K562 (cell line): ENCODE data around the gene TMEM107. TPM values are rescaled to one million over a fixed set of nuclear protein-coding genes. Genes with fewer than 3 reads are reported as not detected.
A peak's percentile ranks its signal among the peaks of the same experiment; 100 is the strongest.

ENCODE experiments used
- ATAC-seq: fragments of 200-7000 bp; cut with Tn5 transposase; 3 replicates; pipeline ENCODE4 v1.9.1; 2020; ENCODE audit warnings: moderate library complexity
- BruUV-seq: library from RNA; stranded (reverse); fragments of 400-500 nt; replicated peaks from 2 replicates; lab custom pipeline; 2021; lab: Mats Ljungman, UMichigan
- CTCF ChIA-PET: fragments of 300-600 bp; formaldehyde crosslinking; extraction: SDS; loops from one replicate; lab custom pipeline; 2021; ENCODE audit warnings: low intra/inter-chr PET ratio; lab: Yijun Ruan, JAX
- POLR2A ChIA-PET: fragments of 300-600, 350-650 bp; sonication (Branson Sonifier 250); formaldehyde crosslinking; extraction: SDS; loops from one replicate; lab custom pipeline; 2021; ENCODE audit warnings: antibody characterized with exemption, inconsistent platforms; lab: Yijun Ruan, JAX
- DNase-seq, 4 experiments: peaks; one replicate each; pipeline versions ENCODE4 v3.0.0 to v3.0.0-alpha.2; 2011 to 2018; ENCODE audit warnings: low spot score in 3 of 4, mixed read lengths in 3 of 4; ENCODE audit errors: extremely low read depth in 1 of 4
- FAIRE-seq: peaks from 2 replicates; lab custom pipeline; 2011; peaks lifted over from hg19 to GRCh38; lab: Jason Lieb, UNC
- H2AFZ ChIP-seq: 2 replicates; pipeline ENCODE4 v1.6.0; 2011; ENCODE audit warnings: low read depth, low read length, control low read depth, inconsistent platforms
- H3K27ac ChIP-seq: fragments of 200-600 bp; 3 replicates; pipeline ENCODE4 v1.8.0; 2011; ENCODE audit warnings: low read depth, mild to moderate bottlenecking, control low read depth, inconsistent platforms, low read length, moderate library complexity, mixed read lengths; ENCODE audit errors: extremely low read depth
- H3K27me3 ChIP-seq, 2 experiments: fragments of 300-600 bp in 1 of 2; 2 replicates in 1 of 2; 3 replicates in 1 of 2; pipeline versions ENCODE4 v1.6.0 to v1.8.0; 2011; ENCODE audit warnings: inconsistent platforms in 2 of 2, low read length in 2 of 2, mild to moderate bottlenecking in 1 of 2, mixed read lengths in 1 of 2, moderate library complexity in 1 of 2; ENCODE audit not compliant: control insufficient read depth in 2 of 2, insufficient read depth in 2 of 2
- H3K36me3 ChIP-seq: fragments of 300-600 bp; 3 replicates; pipeline ENCODE4 v1.8.0; 2011; ENCODE audit warnings: mild to moderate bottlenecking, low read length, inconsistent platforms; ENCODE audit not compliant: control insufficient read depth, insufficient read depth
- H3K4me1 ChIP-seq, 2 experiments: fragments of 200-600 bp in 1 of 2; replicated peaks in 1 of 2; 2 replicates in 1 of 2; 3 replicates in 1 of 2; pipeline versions ENCODE4 v1.5.1 to v1.8.0; 2011; ENCODE audit warnings: inconsistent platforms in 2 of 2, low read length in 2 of 2, mild to moderate bottlenecking in 1 of 2, mixed read lengths in 1 of 2, moderate library complexity in 1 of 2; ENCODE audit not compliant: control insufficient read depth in 2 of 2, insufficient read depth in 2 of 2
- H3K4me2 ChIP-seq: 2 replicates; pipeline ENCODE4 v1.6.1; 2011; ENCODE audit warnings: low read length, control low read depth, inconsistent platforms, mixed read lengths; ENCODE audit not compliant: insufficient read depth
- H3K4me3 ChIP-seq: fragments of 200-600 bp; sonication (generic), shearing (Covaris generic); 2 replicates; pipeline ENCODE4 v1.5.1; 2016; ENCODE audit warnings: control low read depth, inconsistent platforms
- H3K79me2 ChIP-seq: fragments of 200-600 bp; 3 replicates; pipeline ENCODE4 v1.8.0; 2011; ENCODE audit warnings: low read length, inconsistent platforms; ENCODE audit not compliant: control insufficient read depth, insufficient read depth
- H3K9ac ChIP-seq, 2 experiments: 2 replicates each; pipeline versions ENCODE4 v1.6.0 to v1.6.1; 2011; ENCODE audit warnings: low read depth in 2 of 2, low read length in 2 of 2, control low read depth in 1 of 2, inconsistent platforms in 1 of 2, mild to moderate bottlenecking in 1 of 2, mixed read lengths in 1 of 2; ENCODE audit not compliant: insufficient read depth in 1 of 2
- H3K9me1 ChIP-seq: one replicate; pipeline ENCODE4 v1.6.0; 2011; ENCODE audit warnings: inconsistent platforms, mild to moderate bottlenecking, low read length, moderate library complexity; ENCODE audit not compliant: control insufficient read depth, insufficient read depth
- H3K9me3 ChIP-seq: replicated peaks from 2 replicates; pipeline ENCODE4 v1.5.1; 2011; ENCODE audit warnings: low read depth, low read length, inconsistent platforms; ENCODE audit not compliant: control insufficient read depth, insufficient read depth
- H4K20me1 ChIP-seq: replicated peaks from 2 replicates; pipeline ENCODE4 v1.6.1; 2011; ENCODE audit warnings: low read length, inconsistent platforms, mixed read lengths; ENCODE audit not compliant: control insufficient read depth, insufficient read depth
- ESRRB ChIP-seq: fragments of 250-450 bp; sonication (Bioruptor Pico); IDR thresholded peaks from 2 replicates; pipeline ENCODE4 v1.5.0; 2020; ENCODE audit warnings: mild to moderate bottlenecking, moderate library complexity, borderline replicate concordance
- FOXP1 ChIP-seq: sonication (generic); formaldehyde crosslinking; IDR thresholded peaks from 2 replicates; pipeline ENCODE4 v1.8.0; 2022; ENCODE audit warnings: mild to moderate bottlenecking, missing genetic modification reagents
- LCOR ChIP-seq: sonication (generic); formaldehyde crosslinking; IDR thresholded peaks from 2 replicates; pipeline ENCODE4 v1.8.0; 2022; ENCODE audit warnings: mild to moderate bottlenecking, missing genetic modification reagents
- MAFF ChIP-seq: IDR thresholded peaks from 2 replicates; pipeline ENCODE4 v1.6.1; 2012; ENCODE audit warnings: low read length, improper control_type of control experiment
- MCM3 ChIP-seq: fragments of 450-650 bp; IDR thresholded peaks from 2 replicates; pipeline ENCODE4 v1.6.1; 2016
- NR1H2 ChIP-seq: sonication (generic); formaldehyde crosslinking; IDR thresholded peaks from 2 replicates; pipeline ENCODE4 v1.4.0; 2020; ENCODE audit warnings: mild to moderate bottlenecking, missing genetic modification reagents
- PTBP1 ChIP-seq: fragments of 200-400 bp; formaldehyde crosslinking; IDR thresholded peaks from 2 replicates; pipeline ENCODE4 v1.6.1; 2017; ENCODE audit warnings: low read depth, low read length
- SRSF3 ChIP-seq: fragments of 200-400 bp; formaldehyde crosslinking; IDR thresholded peaks from 2 replicates; pipeline ENCODE4 v1.6.1; 2016; ENCODE audit warnings: mild to moderate bottlenecking, low read length, moderate library complexity; ENCODE audit not compliant: insufficient read depth
- TEAD2 ChIP-seq: fragments of 450-650 bp; IDR thresholded peaks from 2 replicates; pipeline ENCODE4 v1.6.1; 2016; ENCODE audit warnings: missing genetic modification characterization, control low read depth, missing compliant biosample characterization
- TGIF2 ChIP-seq: sonication (generic); formaldehyde crosslinking; IDR thresholded peaks from 2 replicates; pipeline ENCODE4 v1.8.1; 2022; ENCODE audit warnings: mild to moderate bottlenecking, missing genetic modification reagents, moderate library complexity
- TSC22D4 ChIP-seq: fragments of 450-650 bp; IDR thresholded peaks from 2 replicates; pipeline ENCODE4 v1.6.1; 2016; ENCODE audit warnings: missing genetic modification characterization, missing biosample characterization, control low read depth
- ZNF586 ChIP-seq: fragments of 450-650 bp; formaldehyde crosslinking; conservative IDR thresholded peaks from 2 replicates; pipeline ENCODE4 v1.4.0; 2020; ENCODE audit warnings: mild to moderate bottlenecking, moderate library complexity
- WGBS: fragments of 100-300 bp; shearing (Covaris generic); methylation state at CpG from one replicate; pipeline ENCODE4 v1.1.6; 2016; ENCODE audit warnings: low coverage, mixed read lengths; ENCODE audit not compliant: insufficient coverage; ENCODE audit errors: missing lambda C conversion rate; 5-methylcytosine and 5-hydroxymethylcytosine counted together
- in situ Hi-C: fragments of 300-500 bp; cut with MboI; formaldehyde crosslinking; loops from 4 replicates; pipeline ENCODE4 v1.15.0; 2018; ENCODE audit warnings: inconsistent platforms, mixed read lengths
- intact Hi-C: fragments of 100-400 bp; cut with micrococcal nuclease; formaldehyde crosslinking; loops from 2 replicates; pipeline ENCODE4 v1.14.2; 2022
- polyA plus RNA-seq, 8 experiments: library from polyadenylated mRNA; depleted of rRNA in 4 of 8; stranded (reverse) in 5 of 8; unstranded in 3 of 8; fragments of >200 nt; fragmentation: Nextera tagmentation in 2 of 8; fragmentation: Illumina TruSeq in 1 of 8; extraction: Ambion mirVana in 2 of 8; extraction: Trizol in 1 of 8; gene quantifications; 2 replicates each; pipeline versions ENCODE4 v1.2.1 to v1.2.3, GENCODE V29; 2011 to 2014; ENCODE audit warnings: inconsistent platforms in 1 of 8, missing spikeins in 1 of 8
- total RNA-seq, 7 experiments: library from RNA; depleted of rRNA in 6 of 7; stranded (reverse); fragments of >200 nt in 6 of 7; fragmentation: Illumina TruSeq in 2 of 7; extraction: Trizol in 2 of 7; gene quantifications; 2 replicates each; pipeline versions ENCODE4 v1.2.1 to v1.2.3, GENCODE V29; 2011 to 2021; ENCODE audit warnings: low replicate concordance in 1 of 7
- TF ChIP-seq, protein P1 (sequence below): fragments of 450-650 bp; IDR thresholded peaks from 2 replicates; pipeline ENCODE4 v1.6.1; 2017; ENCODE audit warnings: antibody characterized with exemption, mild to moderate bottlenecking
- TF ChIP-seq, protein P2 (sequence below): fragments of 450-650 bp; IDR thresholded peaks from 2 replicates; pipeline ENCODE4 v1.7.0; 2016; ENCODE audit warnings: borderline replicate concordance

The TMEM107 gene
- total and polyA plus RNA-seq, 9 of the 15 experiments (the other 6 are each of a cell fraction or from before 2014, with no cell fraction given) = 7.1 to 26.2 (median 16.9) TPM

- BruUV-seq = no TSS peak
- Histone ChIP-seq H3K27me3 (no peaks in the 10 kb centered on the region), H3K4me1 (peaks cover 16 to 54% of the 10 kb centered on the region in 2 experiments), H3K4me3 (no peak overlapping the region), H3K4me2 (no peak overlapping the region), H3K27ac (no peak overlapping the region), H3K9me1 (no peaks in the 10 kb centered on the region), H2AFZ (no peak overlapping the region), H3K36me3 (peaks cover 44% of the 10 kb centered on the region; the same call in 2 of the 3 replicates), H3K9ac (peak overlapping the region in 1 of 2 experiments; percentile 26; a peak in 1 of 4 replicates), H3K79me2 (peaks cover 29% of the 10 kb centered on the region), H4K20me1 (0 out of 2 replicates have a peak, but pooled peaks cover 4% of the 10 kb centered on the region), H3K9me3 (no peaks in the 10 kb centered on the region)
- WGBS = 87% methylated on average over 17 of the region's 29 CpGs
- in situ Hi-C loops (no loop called here), intact Hi-C loops (no loop called here)
- ATAC-seq = no peak
- ChIA-PET POLR2A (interaction anchor here (0.5 to 2.8 kb wide), 3 partner anchors 9 to 120 kb away, joined by 3 to 19 read pairs (median 3); no protein-coding TSS in a partner anchor), CTCF (interaction anchor here (0.7 kb wide), 1 partner anchor 498 kb away, joined by 3 read pairs; no protein-coding TSS in a partner anchor)
- FAIRE-seq = no peak
- no peak for DNase-seq
- no peak for TF ChIP-seq LCOR
- TF ChIP-seq NR1H2 (CRISPR knock-in tag) = no peak
- TF ChIP-seq MCM3 = no peak
- TF ChIP-seq TSC22D4 (tag) = no peak
- TF ChIP-seq, protein P1, sequence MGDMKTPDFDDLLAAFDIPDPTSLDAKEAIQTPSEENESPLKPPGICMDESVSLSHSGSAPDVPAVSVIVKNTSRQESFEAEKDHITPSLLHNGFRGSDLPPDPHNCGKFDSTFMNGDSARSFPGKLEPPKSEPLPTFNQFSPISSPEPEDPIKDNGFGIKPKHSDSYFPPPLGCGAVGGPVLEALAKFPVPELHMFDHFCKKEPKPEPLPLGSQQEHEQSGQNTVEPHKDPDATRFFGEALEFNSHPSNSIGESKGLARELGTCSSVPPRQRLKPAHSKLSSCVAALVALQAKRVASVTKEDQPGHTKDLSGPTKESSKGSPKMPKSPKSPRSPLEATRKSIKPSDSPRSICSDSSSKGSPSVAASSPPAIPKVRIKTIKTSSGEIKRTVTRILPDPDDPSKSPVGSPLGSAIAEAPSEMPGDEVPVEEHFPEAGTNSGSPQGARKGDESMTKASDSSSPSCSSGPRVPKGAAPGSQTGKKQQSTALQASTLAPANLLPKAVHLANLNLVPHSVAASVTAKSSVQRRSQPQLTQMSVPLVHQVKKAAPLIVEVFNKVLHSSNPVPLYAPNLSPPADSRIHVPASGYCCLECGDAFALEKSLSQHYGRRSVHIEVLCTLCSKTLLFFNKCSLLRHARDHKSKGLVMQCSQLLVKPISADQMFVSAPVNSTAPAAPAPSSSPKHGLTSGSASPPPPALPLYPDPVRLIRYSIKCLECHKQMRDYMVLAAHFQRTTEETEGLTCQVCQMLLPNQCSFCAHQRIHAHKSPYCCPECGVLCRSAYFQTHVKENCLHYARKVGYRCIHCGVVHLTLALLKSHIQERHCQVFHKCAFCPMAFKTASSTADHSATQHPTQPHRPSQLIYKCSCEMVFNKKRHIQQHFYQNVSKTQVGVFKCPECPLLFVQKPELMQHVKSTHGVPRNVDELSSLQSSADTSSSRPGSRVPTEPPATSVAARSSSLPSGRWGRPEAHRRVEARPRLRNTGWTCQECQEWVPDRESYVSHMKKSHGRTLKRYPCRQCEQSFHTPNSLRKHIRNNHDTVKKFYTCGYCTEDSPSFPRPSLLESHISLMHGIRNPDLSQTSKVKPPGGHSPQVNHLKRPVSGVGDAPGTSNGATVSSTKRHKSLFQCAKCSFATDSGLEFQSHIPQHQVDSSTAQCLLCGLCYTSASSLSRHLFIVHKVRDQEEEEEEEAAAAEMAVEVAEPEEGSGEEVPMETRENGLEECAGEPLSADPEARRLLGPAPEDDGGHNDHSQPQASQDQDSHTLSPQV = no peak
- TF ChIP-seq TEAD2 = no peak
- no peak for TF ChIP-seq MAFF
- TF ChIP-seq, protein P2, sequence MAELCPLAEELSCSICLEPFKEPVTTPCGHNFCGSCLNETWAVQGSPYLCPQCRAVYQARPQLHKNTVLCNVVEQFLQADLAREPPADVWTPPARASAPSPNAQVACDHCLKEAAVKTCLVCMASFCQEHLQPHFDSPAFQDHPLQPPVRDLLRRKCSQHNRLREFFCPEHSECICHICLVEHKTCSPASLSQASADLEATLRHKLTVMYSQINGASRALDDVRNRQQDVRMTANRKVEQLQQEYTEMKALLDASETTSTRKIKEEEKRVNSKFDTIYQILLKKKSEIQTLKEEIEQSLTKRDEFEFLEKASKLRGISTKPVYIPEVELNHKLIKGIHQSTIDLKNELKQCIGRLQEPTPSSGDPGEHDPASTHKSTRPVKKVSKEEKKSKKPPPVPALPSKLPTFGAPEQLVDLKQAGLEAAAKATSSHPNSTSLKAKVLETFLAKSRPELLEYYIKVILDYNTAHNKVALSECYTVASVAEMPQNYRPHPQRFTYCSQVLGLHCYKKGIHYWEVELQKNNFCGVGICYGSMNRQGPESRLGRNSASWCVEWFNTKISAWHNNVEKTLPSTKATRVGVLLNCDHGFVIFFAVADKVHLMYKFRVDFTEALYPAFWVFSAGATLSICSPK = no peak
- no peak for TF ChIP-seq ZNF586 (CRISPR knock-in tag)
- TF ChIP-seq PTBP1 = no peak
- no peak for TF ChIP-seq SRSF3
- no peak for TF ChIP-seq TGIF2
- TF ChIP-seq ESRRB (CRISPR knock-in tag) = no peak
- TF ChIP-seq FOXP1 = no peak
- TF ChIP-seq, all 486 proteins: peak for 0
These were observed 26.6 kb downstream of the TMEM107 start for GRCh38 chr17:8149419-8150193.
